Heart left ventricle (tissue), 16 donors: Measurements from ENCODE around the gene GPR119. TPM values are rescaled to one million over a fixed set of nuclear protein-coding genes. Genes with fewer than 3 reads are reported as not detected.
"Not testable (repeated sequence)": the region's sequence is repeated elsewhere in the genome, so short reads cannot be mapped to it uniquely, and the experiment has no call there.

ENCODE experiments used
- ATAC-seq, 4 donors: fragments of 200-7000 bp; cut with Tn5 transposase; one replicate each; pipeline ENCODE4 v1.9.1; 2020 to 2022; ENCODE audit warnings: moderate library complexity in 4 of 4, mild to moderate bottlenecking in 3 of 4, moderate number of reproducible peaks in 1 of 4
- DNase-seq, 5 donors: peaks; one replicate each; pipeline ENCODE4 v3.0.0-alpha.2; 2020
- H3K27ac ChIP-seq, 12 donors: fragments of 200-600 bp; sonication (generic) in 4 of 12; one replicate each; pipeline versions ENCODE4 v1.5.0 to v1.8.0; 2016 to 2022; ENCODE audit warnings: mild to moderate bottlenecking in 2 of 12
- H3K27me3 ChIP-seq, 9 donors: fragments of 200-600 bp; sonication (generic) in 2 of 9; one replicate each; pipeline versions ENCODE4 v1.5.1 to v1.8.0; 2016 to 2022; ENCODE audit warnings: mild to moderate bottlenecking in 3 of 9
- H3K36me3 ChIP-seq, 9 donors: fragments of 200-600 bp; sonication (generic) in 2 of 9; one replicate each; pipeline versions ENCODE4 v1.5.0 to v1.8.0; 2018 to 2022; ENCODE audit warnings: mild to moderate bottlenecking in 2 of 9
- H3K4me1 ChIP-seq, 12 donors: fragments of 200-600 bp; sonication (generic) in 4 of 12; one replicate each; pipeline versions ENCODE4 v1.5.0 to v1.8.0; 2016 to 2022; ENCODE audit warnings: mild to moderate bottlenecking in 3 of 12
- H3K4me3 ChIP-seq, 12 donors: fragments of 200-600 bp; sonication (generic) in 4 of 12; one replicate each; pipeline versions ENCODE4 v1.5.0 to v1.8.0; 2017 to 2022; ENCODE audit warnings: mild to moderate bottlenecking in 9 of 12, moderate library complexity in 4 of 12
- H3K9me3 ChIP-seq, 12 donors: fragments of 200-600 bp; sonication (generic) in 4 of 12; one replicate each; pipeline versions ENCODE4 v1.5.0 to v1.8.0; 2016 to 2022; ENCODE audit warnings: mild to moderate bottlenecking in 1 of 12
- POLR2A ChIP-seq, 2 donors: fragments of 450-650 bp; IDR thresholded peaks; one replicate each; pipeline ENCODE4 v1.6.1; 2017; ENCODE audit warnings: antibody characterized with exemption in 2 of 2, mild to moderate bottlenecking in 2 of 2, moderate library complexity in 2 of 2
- WGBS, 4 donors: extraction: QIAGEN DNeasy Blood & Tissue Kit in 2 of 4; methylation state at CpG; one replicate each; pipeline versions ENCODE4 v1.1.5 to v1.1.7; 2013 to 2018; 5-methylcytosine and 5-hydroxymethylcytosine counted together
- intact Hi-C, 10 donors: fragments of 100-400 bp; cut with DNase I; formaldehyde crosslinking; loops; one replicate each; pipeline versions ENCODE4 v1.11.1 to v1.14.2; 2022
- polyA plus RNA-seq, 2 donors: library from polyadenylated mRNA; stranded (reverse); fragments of 200-250 nt; gene quantifications; one replicate each; pipeline ENCODE4 v1.2.3, GENCODE V29; 2013
- total RNA-seq, 9 donors: library from RNA; depleted of rRNA in 2 of 9; stranded (reverse); fragments of >200 nt in 2 of 9; fragmentation: NEBNext Ultra II Directional in 3 of 9; extraction: Animal tissue kit (Norgen Biotek cat#: 25700) in 3 of 9; gene quantifications; one replicate each; pipeline versions ENCODE4 v1.1.0 to v1.2.4, GENCODE V29; 2016 to 2023
- TF ChIP-seq, protein P1 (sequence below), 12 donors: fragments of 200-600 bp; sonication (generic) in 4 of 12; IDR thresholded peaks; one replicate each; pipeline versions ENCODE4 v1.5.0 to v1.8.0; 2018 to 2022; ENCODE audit warnings: antibody characterized with exemption in 12 of 12, mild to moderate bottlenecking in 5 of 12
- donor health status: ischemic (EF 13 %, LVEDD 7.1; RV severe dilation, severe dysfunction).
- donor health status: healthy with polysubstance abuse.
- donor health status: DM: no; HTN: yes; CAD: no.
- donor health status: DM: no; HTN: no; CAD: no.
- donor health status: ischemic (EF 25% LVEDD 6.9; RV normal size, moderate dysfunction).
- donor health status: ischemic (EF 25% LVEDD 5.7; RV mildly dilated, moderate dysfunction).
- donor health status: healthy.
- donor health status: DM: yes; HTN: yes; CAD: no.
- donor health status: ischemic (EF 35%, LVEDD 5.7; RV mildly dilated, moderate dysfunction).
- donor health status: nonischemic (EF 11% LVEDD 7.7; RV severe dilation, severe dysfunction).
- donor health status: DM: yes; HTN: yes; CAD: no.
- donor health status: PGD.
- donor health status: ischemic (EF 29% LVEDD 5.4; RV normal size, mild dysfunction).
- donor health status: nonischemic (EF 23%, LVEDD 6.1; RV moderate dilation, normal function).

Gene GPR119
- total and polyA plus RNA-seq, 11 donors, result not detected

DNA sequence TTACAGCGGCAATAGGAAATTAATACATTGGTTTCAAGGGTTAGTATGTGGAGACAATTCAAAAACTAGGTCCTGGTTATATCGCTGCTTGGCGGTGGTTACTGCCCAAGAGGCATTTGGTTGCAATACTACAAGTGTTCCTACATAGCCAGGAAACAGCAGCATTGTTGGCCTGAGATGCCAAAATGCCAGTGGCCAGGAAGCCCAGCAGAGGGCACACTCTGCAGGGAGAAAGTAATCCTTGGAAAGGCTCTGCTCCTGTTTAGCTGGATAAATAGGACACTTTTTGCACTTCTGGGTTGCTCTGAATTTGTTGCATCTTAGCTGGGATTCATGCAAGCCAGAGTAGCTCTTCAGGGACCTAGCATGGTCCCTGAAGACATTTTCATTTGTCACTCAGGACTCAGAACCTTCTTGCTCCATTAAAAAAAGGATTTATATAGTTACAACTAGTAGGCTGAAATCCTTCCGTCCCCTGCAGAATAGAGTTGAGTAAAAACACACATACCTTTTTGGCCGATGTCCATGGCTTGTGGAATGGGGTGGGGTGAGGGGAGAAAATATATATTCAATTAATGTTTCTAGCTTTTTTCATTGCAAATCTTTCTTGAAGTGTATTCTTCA is 8.1 kb upstream of the GPR119 start:
- Histone ChIP-seq H3K27ac (no peak overlapping the region), H3K27me3 (peaks cover 0 to 32% (median 0%) of the 10 kb centered on the region in 9 donors), H3K36me3 (no peaks in the 10 kb centered on the region), H3K4me1 (no peaks in the 10 kb centered on the region), H3K9me3 (no peaks in the 10 kb centered on the region), H3K4me3 (no peak overlapping the region)
- ATAC-seq, result peak in 2 of 4 donors; percentile 43 to 72
- peak in 3 of 5 donors; percentile 9 to 39 (median 27) for DNase-seq
- 35 to 42% (median 38%) methylated on average over 5 of the region's 5 CpGs for WGBS, 4 donors
- intact Hi-C loops, result loop anchor here in 7 of 10 donors (5.0 to 10.0 kb wide), 2 partner anchors 521 to 524 kb away; no protein-coding TSS in a partner anchor
- TF ChIP-seq, protein P1, sequence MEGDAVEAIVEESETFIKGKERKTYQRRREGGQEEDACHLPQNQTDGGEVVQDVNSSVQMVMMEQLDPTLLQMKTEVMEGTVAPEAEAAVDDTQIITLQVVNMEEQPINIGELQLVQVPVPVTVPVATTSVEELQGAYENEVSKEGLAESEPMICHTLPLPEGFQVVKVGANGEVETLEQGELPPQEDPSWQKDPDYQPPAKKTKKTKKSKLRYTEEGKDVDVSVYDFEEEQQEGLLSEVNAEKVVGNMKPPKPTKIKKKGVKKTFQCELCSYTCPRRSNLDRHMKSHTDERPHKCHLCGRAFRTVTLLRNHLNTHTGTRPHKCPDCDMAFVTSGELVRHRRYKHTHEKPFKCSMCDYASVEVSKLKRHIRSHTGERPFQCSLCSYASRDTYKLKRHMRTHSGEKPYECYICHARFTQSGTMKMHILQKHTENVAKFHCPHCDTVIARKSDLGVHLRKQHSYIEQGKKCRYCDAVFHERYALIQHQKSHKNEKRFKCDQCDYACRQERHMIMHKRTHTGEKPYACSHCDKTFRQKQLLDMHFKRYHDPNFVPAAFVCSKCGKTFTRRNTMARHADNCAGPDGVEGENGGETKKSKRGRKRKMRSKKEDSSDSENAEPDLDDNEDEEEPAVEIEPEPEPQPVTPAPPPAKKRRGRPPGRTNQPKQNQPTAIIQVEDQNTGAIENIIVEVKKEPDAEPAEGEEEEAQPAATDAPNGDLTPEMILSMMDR (IDR thresholded peaks at IDR 0.05), result peak; percentile 39 to 59 (median 50)
- TF ChIP-seq POLR2A (IDR thresholded peaks at IDR 0.05), result no peak

DNA sequence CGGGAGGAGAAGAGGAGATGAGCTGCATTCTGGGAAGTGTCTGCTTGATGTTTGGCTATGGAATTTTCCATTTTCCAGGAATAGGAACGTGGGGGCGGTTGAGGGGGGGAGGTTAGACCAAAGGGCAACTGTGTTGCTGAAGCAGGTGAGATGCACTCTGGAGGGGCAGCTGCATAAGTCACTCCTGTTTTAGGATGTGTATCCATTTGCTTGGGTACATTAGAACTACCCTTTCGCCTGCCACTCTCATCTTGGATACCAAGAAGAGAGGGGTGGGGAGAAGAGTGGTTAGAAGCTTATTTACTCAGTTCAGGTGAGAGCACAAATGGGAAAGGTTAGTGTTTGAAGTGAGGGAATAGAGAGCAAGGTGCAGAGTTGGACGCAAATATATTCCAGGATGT is 934 bp upstream of the GPR119 start:
- TF ChIP-seq POLR2A (IDR thresholded peaks at IDR 0.05), result no peak
- TF ChIP-seq, protein P1 (IDR thresholded peaks at IDR 0.05), result no peak
- Histone ChIP-seq H3K9me3 (no peaks in the 10 kb centered on the region), H3K4me1 (no peaks in the 10 kb centered on the region), H3K4me3 (no peak overlapping the region), H3K27me3 (peaks cover 0 to 11% (median 0%) of the 10 kb centered on the region in 9 donors), H3K27ac (no peak overlapping the region), H3K36me3 (no peaks in the 10 kb centered on the region)
- no peak for ATAC-seq
- 66 to 70% (median 67%) methylated on average over 5 of the region's 5 CpGs for WGBS, 4 donors
- intact Hi-C loops, result no loop called here
- DNase-seq, result no peak

GRCh38 chrX:130378024-130378669 is 7.3 kb downstream of the GPR119 start:
- Histone ChIP-seq H3K27me3 (no peaks in the 10 kb centered on the region), H3K4me1 (no peaks in the 10 kb centered on the region), H3K4me3 (no peak overlapping the region), H3K9me3 (no peaks in the 10 kb centered on the region), H3K36me3 (peaks cover 0 to 4% (median 0%) of the 10 kb centered on the region in 9 donors), H3K27ac (no peak overlapping the region)
- 24 to 33% (median 29%) methylated on average over 5 of the region's 5 CpGs for WGBS, 4 donors
- no peak for TF ChIP-seq POLR2A (IDR thresholded peaks at IDR 0.05)
- TF ChIP-seq, protein P1 (IDR thresholded peaks at IDR 0.05), result no peak
- intact Hi-C loops, result no loop called here
- DNase-seq (no peak), ATAC-seq (no peak)

DNA sequence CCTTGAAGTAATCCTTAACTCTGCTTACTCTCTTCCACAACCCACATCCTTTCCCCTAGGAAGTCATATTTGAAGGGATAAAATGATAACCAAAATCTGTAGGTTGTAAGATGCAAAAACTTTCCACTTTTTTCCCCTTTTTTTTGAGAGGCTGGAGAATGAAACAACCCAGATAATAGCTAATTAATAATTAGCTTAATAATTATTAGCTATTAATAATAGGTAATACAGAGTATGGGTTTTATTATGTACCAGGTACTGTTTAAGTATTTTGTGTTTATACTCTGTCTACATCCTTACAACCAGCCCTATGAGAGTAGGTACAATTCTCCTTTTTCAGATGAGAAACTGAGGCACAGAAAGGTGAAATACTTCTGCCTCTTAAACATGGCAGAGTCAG is 9.4 kb downstream of the GPR119 start:
- DNase-seq (no peak), ATAC-seq (no peak)
- H3K27me3 ChIP-seq, result no peaks in the 10 kb centered on the region
- H3K9me3 ChIP-seq, result no peaks in the 10 kb centered on the region
- no peaks in the 10 kb centered on the region for H3K4me1 ChIP-seq
- no peak for TF ChIP-seq POLR2A (IDR thresholded peaks at IDR 0.05)
- TF ChIP-seq, protein P1 (IDR thresholded peaks at IDR 0.05), result no peak
- no peak overlapping the region for H3K27ac ChIP-seq
- intact Hi-C loops, result no loop called here
- no peak overlapping the region for H3K4me3 ChIP-seq
- peaks cover 0 to 7% (median 0%) of the 10 kb centered on the region in 9 donors for H3K36me3 ChIP-seq

GRCh38 chrX:130352050-130352449 is 33.4 kb downstream of the GPR119 start:
- H3K27me3 ChIP-seq, H3K27ac ChIP-seq, ATAC-seq, DNase-seq, H3K9me3 ChIP-seq, intact Hi-C loops, H3K4me3 ChIP-seq, H3K4me1 ChIP-seq: not testable (repeated sequence)
- WGBS, 4 donors, result 81 to 100% (median 91%) methylated on average over 1 of the region's 1 CpG
- H3K36me3 ChIP-seq, result peaks cover 0 to 27% (median 9%) of the 10 kb centered on the region in 9 donors
